Measurements from ENCODE around the gene SLC16A5.

- no peak for TF ChIP-seq POLR2AphosphoS5 (IDR thresholded peaks at IDR 0.05; ENCODE audit: low read depth, low read length)
- no peak for TF ChIP-seq POLR2A (IDR thresholded peaks at IDR 0.05; ENCODE audit: low read depth, low read length)
Observed at GRCh38 chr17:75116737-75117136, 29.0 kb downstream of the SLC16A5 start.
